Hepatocyte (in vitro differentiated cells): Measurements from ENCODE around the gene GJC1. TPM values are rescaled to one million over a fixed set of nuclear protein-coding genes. Genes with fewer than 3 reads are reported as not detected.

Experiments
- DNase-seq: peaks from one replicate; pipeline ENCODE4 v3.0.0-alpha.2; 2016; ENCODE audit warnings: low spot score
- H2AFZ ChIP-seq: fragments of 200-600 bp; sonication (generic); 2 replicates; pipeline ENCODE4 v1.6.0; 2016; ENCODE audit warnings: antibody characterized with exemption, mild to moderate bottlenecking
- H3K27ac ChIP-seq: fragments of 200-600 bp; sonication (generic); 2 replicates; pipeline ENCODE4 v1.5.1; 2016; ENCODE audit warnings: mild to moderate bottlenecking
- H3K27me3 ChIP-seq: fragments of 200-600 bp; sonication (generic); 2 replicates; pipeline ENCODE4 v1.6.1; 2016
- H3K36me3 ChIP-seq: fragments of 200-600 bp; sonication (generic); replicated peaks from 2 replicates; pipeline ENCODE4 v1.5.1; 2016; ENCODE audit warnings: low read depth; ENCODE audit not compliant: insufficient read depth
- H3K4me1 ChIP-seq: fragments of 200-600 bp; sonication (generic); 2 replicates; pipeline ENCODE4 v1.5.1; 2016; ENCODE audit warnings: mild to moderate bottlenecking, moderate library complexity; ENCODE audit not compliant: insufficient read depth
- H3K4me2 ChIP-seq: fragments of 200-600 bp; sonication (generic); 2 replicates; pipeline ENCODE4 v1.6.0; 2016
- H3K4me3 ChIP-seq: fragments of 200-600 bp; sonication (generic); 2 replicates; pipeline ENCODE4 v1.5.1; 2016; ENCODE audit warnings: mild to moderate bottlenecking
- H3K79me2 ChIP-seq: fragments of 200-600 bp; sonication (generic); 2 replicates; pipeline ENCODE4 v1.6.0; 2017; ENCODE audit warnings: mild to moderate bottlenecking
- H3K9me2 ChIP-seq: fragments of 200-600 bp; sonication (generic); replicated peaks from 2 replicates; pipeline ENCODE4 v1.6.0; 2017; ENCODE audit warnings: mild to moderate bottlenecking; ENCODE audit not compliant: insufficient read depth
- H3K9me3 ChIP-seq: fragments of 200-600 bp; sonication (generic); 2 replicates; pipeline ENCODE4 v1.5.1; 2016; ENCODE audit warnings: low read depth, mild to moderate bottlenecking
- H4K20me1 ChIP-seq: fragments of 200-600 bp; sonication (generic); 2 replicates; pipeline ENCODE4 v1.6.0; 2016; ENCODE audit warnings: mild to moderate bottlenecking; ENCODE audit not compliant: insufficient read depth, poor library complexity, severe bottlenecking
- EZH2 ChIP-seq: fragments of 200-600 bp; sonication (generic); IDR thresholded peaks from 2 replicates; pipeline ENCODE4 v1.6.1; 2016; ENCODE audit warnings: antibody characterized with exemption, mild to moderate bottlenecking, borderline replicate concordance
- EZH2phosphoT487 ChIP-seq: fragments of 200-600 bp; sonication (generic); IDR thresholded peaks from one replicate; pipeline ENCODE4 v1.6.1; 2018; ENCODE audit warnings: antibody characterized with exemption, mild to moderate bottlenecking, low read depth, moderate library complexity; ENCODE audit not compliant: unreplicated experiment, severe bottlenecking
- WGBS: methylation state at CpG from one replicate; pipeline ENCODE4 v1.1.6; 2016; ENCODE audit warnings: low lambda C conversion rate; ENCODE audit errors: missing lambda C conversion rate; 5-methylcytosine and 5-hydroxymethylcytosine counted together
- polyA plus RNA-seq: library from polyadenylated mRNA; unstranded; fragments of >200 nt; fragmentation: Nextera tagmentation; extraction: Ambion mirVana; gene quantifications from 2 replicates; pipeline ENCODE4 v1.2.1, GENCODE V29; 2016
- total RNA-seq: library from RNA; depleted of rRNA; stranded (reverse); fragments of >200 nt; gene quantifications from 2 replicates; pipeline ENCODE4 v1.2.3, GENCODE V29; 2014
- TF ChIP-seq, protein P1 (sequence below): fragments of 200-600 bp; sonication (generic); IDR thresholded peaks from 2 replicates; pipeline ENCODE4 v1.5.1; 2016; ENCODE audit warnings: antibody characterized with exemption, mild to moderate bottlenecking; ENCODE audit not compliant: poor library complexity

GJC1 gene
- total and polyA plus RNA-seq, 2 experiments from 2014 or later, result 7.5 to 11.4 TPM

DNA sequence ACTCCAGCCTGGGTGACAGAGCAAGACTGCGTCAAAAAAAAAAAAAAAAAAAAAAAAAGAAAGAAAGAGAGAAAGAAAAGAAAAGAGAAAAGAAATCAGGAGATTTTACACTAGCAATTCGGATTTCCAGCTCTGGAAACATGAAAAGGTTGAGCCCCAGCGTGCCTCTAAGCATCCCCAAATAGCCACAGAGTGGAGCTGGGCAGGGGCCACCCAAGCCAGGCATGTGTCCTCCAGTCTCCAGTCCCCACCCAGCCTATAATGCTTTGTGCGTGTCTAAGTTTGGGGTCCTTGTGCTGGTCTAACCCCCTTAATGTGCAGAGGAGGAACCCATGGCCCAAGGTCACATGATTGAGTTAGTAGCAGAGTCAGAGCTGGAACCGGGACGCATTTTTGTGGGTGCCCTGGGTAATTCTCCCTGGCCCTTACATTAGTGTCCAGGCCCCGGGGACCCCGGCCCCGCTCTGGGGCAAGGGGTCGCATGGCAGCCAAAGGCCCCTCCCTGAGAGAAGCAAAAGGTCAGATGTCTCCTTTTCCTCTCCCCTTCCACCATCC lies 51.4 kb downstream of the GJC1 start:
- Histone ChIP-seq H3K27me3 (no peaks in the 10 kb centered on the region), H3K36me3 (no peaks in the 10 kb centered on the region), H3K9me2 (no peaks in the 10 kb centered on the region), H3K79me2 (no peaks in the 10 kb centered on the region), H3K27ac (no peak overlapping the region), H2AFZ (no peak overlapping the region), H3K9me3 (no peaks in the 10 kb centered on the region), H4K20me1 (no peaks in the 10 kb centered on the region), H3K4me3 (no peak overlapping the region), H3K4me2 (peak overlapping the region; percentile 95), H3K4me1 (no peaks in the 10 kb centered on the region)
- TF ChIP-seq EZH2 (no peak), EZH2phosphoT487 (no peak)
- TF ChIP-seq, protein P1, sequence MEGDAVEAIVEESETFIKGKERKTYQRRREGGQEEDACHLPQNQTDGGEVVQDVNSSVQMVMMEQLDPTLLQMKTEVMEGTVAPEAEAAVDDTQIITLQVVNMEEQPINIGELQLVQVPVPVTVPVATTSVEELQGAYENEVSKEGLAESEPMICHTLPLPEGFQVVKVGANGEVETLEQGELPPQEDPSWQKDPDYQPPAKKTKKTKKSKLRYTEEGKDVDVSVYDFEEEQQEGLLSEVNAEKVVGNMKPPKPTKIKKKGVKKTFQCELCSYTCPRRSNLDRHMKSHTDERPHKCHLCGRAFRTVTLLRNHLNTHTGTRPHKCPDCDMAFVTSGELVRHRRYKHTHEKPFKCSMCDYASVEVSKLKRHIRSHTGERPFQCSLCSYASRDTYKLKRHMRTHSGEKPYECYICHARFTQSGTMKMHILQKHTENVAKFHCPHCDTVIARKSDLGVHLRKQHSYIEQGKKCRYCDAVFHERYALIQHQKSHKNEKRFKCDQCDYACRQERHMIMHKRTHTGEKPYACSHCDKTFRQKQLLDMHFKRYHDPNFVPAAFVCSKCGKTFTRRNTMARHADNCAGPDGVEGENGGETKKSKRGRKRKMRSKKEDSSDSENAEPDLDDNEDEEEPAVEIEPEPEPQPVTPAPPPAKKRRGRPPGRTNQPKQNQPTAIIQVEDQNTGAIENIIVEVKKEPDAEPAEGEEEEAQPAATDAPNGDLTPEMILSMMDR, result no peak
- no peak for DNase-seq
- WGBS, result 46% methylated on average over 10 of the region's 10 CpGs

DNA sequence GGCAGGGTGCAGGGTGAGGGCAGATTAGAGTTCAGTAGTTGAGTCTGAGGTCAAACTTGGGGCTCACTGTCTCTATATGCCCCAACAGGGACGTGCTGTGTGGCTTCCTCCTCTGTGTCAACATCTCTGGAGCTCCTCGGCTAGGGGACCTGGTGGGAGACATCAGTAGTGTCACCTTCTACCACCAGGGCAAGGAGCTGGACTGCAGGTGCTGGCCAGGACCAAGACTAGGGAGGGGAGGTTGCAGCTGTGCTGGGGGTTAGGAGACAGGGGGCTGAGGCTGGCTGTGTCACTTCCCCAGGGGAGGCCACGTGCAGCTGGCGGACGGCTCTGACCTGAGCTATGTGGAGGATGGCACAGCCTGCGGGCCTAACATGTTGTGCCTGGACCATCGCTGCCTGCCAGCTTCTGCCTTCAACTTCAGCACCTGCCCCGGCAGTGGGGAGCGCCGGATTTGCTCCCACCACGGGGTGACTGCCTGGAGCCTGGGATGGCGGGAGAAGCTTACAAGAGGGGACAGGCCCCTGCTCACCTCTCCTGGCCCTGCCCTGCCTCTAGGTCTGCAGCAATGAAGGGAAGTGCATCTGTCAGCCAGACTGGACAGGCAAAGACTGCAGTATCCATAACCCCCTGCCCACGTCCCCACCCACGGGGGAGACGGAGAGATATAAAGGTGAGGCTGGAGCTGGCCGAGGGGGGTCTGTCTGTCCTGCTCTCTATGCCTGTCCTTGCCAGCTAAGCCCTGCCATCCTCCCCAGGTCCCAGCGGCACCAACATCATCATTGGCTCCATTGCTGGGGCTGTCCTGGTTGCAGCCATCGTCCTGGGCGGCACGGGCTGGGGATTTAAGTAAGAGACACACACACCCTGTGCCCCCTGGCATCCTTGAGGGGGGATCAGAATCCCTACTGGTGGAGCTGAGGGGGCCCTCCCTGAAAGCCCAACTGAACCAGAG lies 52.4 kb downstream of the GJC1 start:
- no peaks in the 10 kb centered on the region for H3K27me3 ChIP-seq
- H3K9me3 ChIP-seq, result no peaks in the 10 kb centered on the region
- no peak overlapping the region for H3K4me2 ChIP-seq
- no peak for DNase-seq
- H3K4me3 ChIP-seq, result no peak overlapping the region
- H3K27ac ChIP-seq, result no peak overlapping the region
- H3K79me2 ChIP-seq, result no peaks in the 10 kb centered on the region
- H3K36me3 ChIP-seq, result no peaks in the 10 kb centered on the region
- H3K9me2 ChIP-seq, result no peaks in the 10 kb centered on the region
- H3K4me1 ChIP-seq, result no peaks in the 10 kb centered on the region
- 90% methylated on average over 20 of the region's 20 CpGs for WGBS
- H4K20me1 ChIP-seq, result no peaks in the 10 kb centered on the region
- H2AFZ ChIP-seq, result no peak overlapping the region
- TF ChIP-seq EZH2phosphoT487 (no peak), EZH2 (no peak)
- TF ChIP-seq, protein P1, result no peak

DNA sequence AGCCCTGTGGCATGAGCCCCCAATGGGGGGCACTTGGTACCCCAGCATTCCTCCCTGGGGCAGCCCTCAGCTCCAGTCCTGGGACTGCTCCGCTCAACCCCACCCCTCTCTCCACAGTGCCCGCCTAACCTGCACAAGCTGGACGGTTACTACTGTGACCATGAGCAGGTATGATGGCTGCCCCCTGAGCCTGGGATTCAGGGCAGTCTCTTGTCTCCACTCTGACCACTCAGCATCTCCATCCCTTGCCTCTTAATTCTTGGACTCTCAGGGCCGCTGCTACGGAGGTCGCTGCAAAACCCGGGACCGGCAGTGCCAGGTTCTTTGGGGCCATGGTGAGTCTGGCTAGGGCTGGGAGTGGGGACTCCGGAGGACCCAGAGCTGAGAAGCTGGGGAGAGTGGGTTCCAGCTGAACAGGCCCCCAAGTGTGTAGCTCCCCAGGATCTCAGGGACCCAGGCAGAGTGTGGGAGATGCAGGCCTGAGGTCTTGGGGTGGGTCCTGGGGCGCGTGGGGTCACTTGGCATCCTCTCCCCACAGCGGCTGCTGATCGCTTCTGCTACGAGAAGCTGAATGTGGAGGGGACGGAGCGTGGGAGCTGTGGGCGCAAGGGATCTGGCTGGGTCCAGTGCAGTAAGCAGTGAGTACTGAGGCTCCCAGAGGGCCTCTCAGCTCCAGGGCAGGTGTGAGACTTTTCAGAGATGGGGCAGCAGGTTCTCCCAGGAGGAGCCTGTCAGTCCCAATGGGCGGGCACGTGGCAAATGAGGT lies 53.3 kb downstream of the GJC1 start:
- Histone ChIP-seq H3K9me3 (no peaks in the 10 kb centered on the region), H3K4me2 (peak overlapping the region; percentile 96), H4K20me1 (no peaks in the 10 kb centered on the region), H3K4me3 (no peak overlapping the region), H3K27me3 (no peaks in the 10 kb centered on the region), H3K79me2 (no peaks in the 10 kb centered on the region), H2AFZ (no peak overlapping the region), H3K36me3 (no peaks in the 10 kb centered on the region), H3K4me1 (no peaks in the 10 kb centered on the region), H3K27ac (no peak overlapping the region), H3K9me2 (no peaks in the 10 kb centered on the region)
- no peak for DNase-seq
- 96% methylated on average over 17 of the region's 19 CpGs for WGBS
- TF ChIP-seq EZH2 (no peak), EZH2phosphoT487 (no peak)
- TF ChIP-seq, protein P1, result no peak
